ENCODE results near the gene CPED1. TPM values are rescaled to one million over a fixed set of nuclear protein-coding genes. Genes with fewer than 3 reads are reported as not detected.

The CPED1 gene
- total RNA-seq, 4 donors from 2014 or later = 1.9 to 4.4 (median 3.7) TPM

DNA sequence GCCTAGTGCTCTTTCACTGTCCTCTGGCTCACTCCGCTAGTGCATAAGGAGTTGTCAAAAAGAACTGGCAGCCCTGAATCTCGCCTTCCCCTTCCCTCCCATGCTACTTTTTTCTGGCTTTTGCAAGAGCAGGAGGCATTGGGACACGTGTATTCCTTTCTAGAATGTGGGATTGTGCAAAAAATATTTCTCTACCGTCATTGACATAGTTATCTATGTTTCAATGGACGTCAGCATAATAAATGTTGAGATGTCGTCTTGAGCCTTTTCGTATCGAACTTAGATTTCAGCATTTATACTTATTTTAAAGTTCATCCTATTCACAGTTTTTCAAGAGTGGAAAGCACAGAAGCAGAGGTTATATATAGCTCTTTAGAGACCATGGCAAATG lies 37.2 kb upstream of the CPED1 start:
- DNase-seq (ENCODE audit: low spot score in 2 of 2) = no peak
- intact Hi-C loops (cut with DNase I; ENCODE audit: low total_unique reads) = loop anchor here (2.0 kb wide), 1 partner anchor 39 kb away; no protein-coding TSS in a partner anchor
- TF ChIP-seq, protein P1, sequence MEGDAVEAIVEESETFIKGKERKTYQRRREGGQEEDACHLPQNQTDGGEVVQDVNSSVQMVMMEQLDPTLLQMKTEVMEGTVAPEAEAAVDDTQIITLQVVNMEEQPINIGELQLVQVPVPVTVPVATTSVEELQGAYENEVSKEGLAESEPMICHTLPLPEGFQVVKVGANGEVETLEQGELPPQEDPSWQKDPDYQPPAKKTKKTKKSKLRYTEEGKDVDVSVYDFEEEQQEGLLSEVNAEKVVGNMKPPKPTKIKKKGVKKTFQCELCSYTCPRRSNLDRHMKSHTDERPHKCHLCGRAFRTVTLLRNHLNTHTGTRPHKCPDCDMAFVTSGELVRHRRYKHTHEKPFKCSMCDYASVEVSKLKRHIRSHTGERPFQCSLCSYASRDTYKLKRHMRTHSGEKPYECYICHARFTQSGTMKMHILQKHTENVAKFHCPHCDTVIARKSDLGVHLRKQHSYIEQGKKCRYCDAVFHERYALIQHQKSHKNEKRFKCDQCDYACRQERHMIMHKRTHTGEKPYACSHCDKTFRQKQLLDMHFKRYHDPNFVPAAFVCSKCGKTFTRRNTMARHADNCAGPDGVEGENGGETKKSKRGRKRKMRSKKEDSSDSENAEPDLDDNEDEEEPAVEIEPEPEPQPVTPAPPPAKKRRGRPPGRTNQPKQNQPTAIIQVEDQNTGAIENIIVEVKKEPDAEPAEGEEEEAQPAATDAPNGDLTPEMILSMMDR (IDR thresholded peaks at IDR 0.05) = no peak
- TF ChIP-seq POLR2A (IDR thresholded peaks at IDR 0.05) = no peak
- 9 to 12% methylated on average over 8 of the region's 8 CpGs for WGBS, 2 donors
- H3K4me3 ChIP-seq (ENCODE audit: low read depth, poor library complexity, severe bottlenecking) = peak overlapping the region; percentile 38

DNA sequence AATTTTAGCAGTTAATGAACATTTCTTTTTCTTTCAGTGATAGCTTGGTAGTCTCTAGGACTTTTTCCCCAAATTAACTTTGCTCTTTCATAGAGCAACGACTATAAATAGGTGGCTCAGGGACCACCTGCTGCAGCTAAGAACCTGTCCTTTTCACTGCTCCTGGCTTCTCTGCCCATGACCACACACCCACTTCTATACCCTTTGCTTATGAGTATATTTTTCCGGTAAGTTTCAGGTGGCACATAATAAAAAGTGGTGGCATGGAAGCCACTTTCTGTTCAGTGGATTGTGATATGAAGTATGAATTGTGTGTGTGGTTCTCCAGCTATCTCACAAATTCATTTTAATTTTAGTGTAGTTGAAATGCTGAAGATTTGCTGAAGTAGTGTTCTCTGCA lies 36.7 kb upstream of the CPED1 start:
- DNase-seq (ENCODE audit: low spot score in 2 of 2) = no peak
- TF ChIP-seq, protein P1 (IDR thresholded peaks at IDR 0.05) = no peak
- no peak for TF ChIP-seq POLR2A (IDR thresholded peaks at IDR 0.05)
- intact Hi-C loops (cut with DNase I; ENCODE audit: low total_unique reads) = loop anchor here (2.0 kb wide), 1 partner anchor 39 kb away; no protein-coding TSS in a partner anchor
- no peak overlapping the region for H3K4me3 ChIP-seq (ENCODE audit: low read depth, poor library complexity, severe bottlenecking)
- 73 to 75% methylated on average over 2 of the region's 2 CpGs for WGBS, 2 donors

DNA sequence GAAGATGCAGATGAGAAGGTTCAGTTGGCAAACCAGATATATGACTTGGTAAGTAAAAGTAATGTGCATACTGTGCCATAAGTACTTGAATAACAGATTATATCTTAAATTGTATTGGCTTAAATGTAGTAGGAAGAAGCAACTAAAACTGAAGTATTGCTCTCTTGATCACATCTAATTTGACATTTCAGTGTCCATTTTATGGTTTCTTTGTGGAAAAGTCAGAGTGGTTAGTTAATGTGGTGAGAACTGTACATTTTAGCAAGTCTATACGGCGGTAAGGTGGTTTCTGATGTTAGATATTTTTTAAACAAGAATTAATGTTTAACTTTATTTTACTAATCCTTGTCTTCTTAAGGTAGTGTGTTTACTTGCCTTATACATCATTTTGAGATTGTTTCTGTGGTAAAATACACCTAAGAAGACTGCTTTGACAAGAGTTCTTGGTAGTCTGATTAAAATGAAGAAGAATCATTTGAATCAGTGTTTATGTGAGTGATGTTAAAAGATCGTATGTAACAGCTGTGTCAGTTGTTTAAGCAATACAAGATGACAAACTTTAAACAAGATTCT lies 32.8 kb upstream of the CPED1 start:
- TF ChIP-seq, protein P1 (IDR thresholded peaks at IDR 0.05) = no peak
- no peak for TF ChIP-seq POLR2A (IDR thresholded peaks at IDR 0.05)
- intact Hi-C loops (cut with DNase I; ENCODE audit: low total_unique reads) = no loop called here
- whole genome bisulfite sequencing, 2 donors = 84 to 88% methylated on average over 3 of the region's 3 CpGs
- H3K4me3 ChIP-seq (ENCODE audit: low read depth, poor library complexity, severe bottlenecking) = no peak overlapping the region
- DNase-seq (ENCODE audit: low spot score in 2 of 2) = no peak

DNA sequence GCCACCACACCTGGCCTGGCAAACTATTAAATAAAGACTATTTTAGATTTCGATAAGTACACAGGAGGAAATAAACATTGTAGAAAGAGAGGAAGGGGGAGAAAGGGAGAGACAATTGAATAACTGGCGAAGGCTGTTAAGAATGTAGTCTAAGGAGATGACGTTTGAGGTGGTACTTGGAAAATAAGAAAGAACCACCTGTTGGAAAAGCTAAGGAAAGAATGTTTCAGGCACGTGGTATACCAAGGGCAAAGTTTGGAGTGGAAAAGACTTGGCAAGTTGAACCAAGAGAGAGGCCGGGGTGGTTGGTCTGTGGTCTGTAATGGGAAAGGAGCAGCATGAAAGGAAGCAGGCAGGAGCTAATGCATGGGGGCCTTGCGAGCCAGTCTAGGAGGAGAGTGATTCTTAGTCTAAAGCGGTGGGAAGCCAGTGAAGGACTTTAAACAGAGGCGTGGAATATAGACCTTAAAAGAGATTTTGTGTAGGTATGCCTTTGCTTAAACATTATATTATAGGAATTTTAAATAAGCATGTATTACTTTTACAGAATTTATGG lies 28.5 kb upstream of the CPED1 start:
- DNase-seq (ENCODE audit: low spot score in 2 of 2) = no peak
- 94 to 95% methylated on average over 8 of the region's 8 CpGs for WGBS, 2 donors
- no peak overlapping the region for H3K4me3 ChIP-seq (ENCODE audit: low read depth, poor library complexity, severe bottlenecking)
- intact Hi-C loops (cut with DNase I; ENCODE audit: low total_unique reads) = no loop called here
- TF ChIP-seq POLR2A (IDR thresholded peaks at IDR 0.05) = no peak
- TF ChIP-seq, protein P1 (IDR thresholded peaks at IDR 0.05) = no peak

DNA sequence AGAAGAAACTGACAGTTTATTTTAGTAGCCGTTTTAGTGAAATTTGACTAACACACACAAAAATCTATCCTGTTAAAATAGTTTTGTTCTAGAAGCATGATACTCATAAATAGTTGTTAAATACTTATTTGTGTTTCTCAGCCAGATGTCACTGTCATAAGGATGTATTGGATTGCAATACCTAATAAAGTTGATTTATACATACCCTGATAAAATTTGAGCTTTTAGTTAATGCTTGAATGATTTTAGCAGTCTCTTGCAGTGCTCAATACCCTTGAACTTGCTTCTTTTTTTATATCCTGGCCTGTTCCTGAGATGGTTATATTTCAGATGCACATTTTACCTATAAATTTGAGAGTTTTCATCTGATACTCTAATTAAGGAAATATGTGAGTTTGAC lies 27.8 kb upstream of the CPED1 start:
- TF ChIP-seq, protein P1 (IDR thresholded peaks at IDR 0.05) = no peak
- intact Hi-C loops (cut with DNase I; ENCODE audit: low total_unique reads) = no loop called here
- DNase-seq (ENCODE audit: low spot score in 2 of 2) = no peak
- 86 to 88% methylated on average over 1 of the region's 1 CpG for WGBS, 2 donors
- H3K4me3 ChIP-seq (ENCODE audit: low read depth, poor library complexity, severe bottlenecking) = no peak overlapping the region
